Skeletal muscle satellite cell (primary cell): Measurements from ENCODE around the gene CDCP2.
A peak's percentile ranks its signal among the peaks of the same experiment; 100 is the strongest.

Experiments
- H3K27me3 ChIP-seq: 2 replicates; pipeline ENCODE4 v1.7.0; 2013; ENCODE audit warnings: low read length; ENCODE audit not compliant: control insufficient read depth, insufficient read depth
- H3K36me3 ChIP-seq: 2 replicates; pipeline ENCODE4 v1.7.0; 2013; ENCODE audit warnings: mild to moderate bottlenecking, control low read depth, low read length; ENCODE audit not compliant: insufficient read depth
- H3K4me1 ChIP-seq: 2 replicates; pipeline ENCODE4 v1.7.0; 2013; ENCODE audit warnings: low read length; ENCODE audit not compliant: control insufficient read depth, insufficient read depth
- H3K4me2 ChIP-seq: 2 replicates; pipeline ENCODE4 v1.7.0; 2013; ENCODE audit warnings: mild to moderate bottlenecking, low read length
- H3K4me3 ChIP-seq: 2 replicates; pipeline ENCODE4 v1.7.0; 2013; ENCODE audit warnings: low read length
- H3K9ac ChIP-seq: 2 replicates; pipeline ENCODE4 v1.7.0; 2013; ENCODE audit warnings: mild to moderate bottlenecking, low read depth, low read length, moderate library complexity
- H3K9me3 ChIP-seq: replicated peaks from 2 replicates; pipeline ENCODE4 v1.7.0; 2013; ENCODE audit warnings: mild to moderate bottlenecking, control low read depth, low read length

Gene CDCP2

GRCh38 chr1:54132495-54132894 is 20.3 kb downstream of the CDCP2 start:
- Histone ChIP-seq H3K9me3 (no peaks in the 10 kb centered on the region), H3K4me3 (no peak overlapping the region), H3K36me3 (no peaks in the 10 kb centered on the region), H3K4me2 (no peak overlapping the region), H3K4me1 (peaks cover 26% of the 10 kb centered on the region), H3K27me3 (no peaks in the 10 kb centered on the region), H3K9ac (no peak overlapping the region)

DNA sequence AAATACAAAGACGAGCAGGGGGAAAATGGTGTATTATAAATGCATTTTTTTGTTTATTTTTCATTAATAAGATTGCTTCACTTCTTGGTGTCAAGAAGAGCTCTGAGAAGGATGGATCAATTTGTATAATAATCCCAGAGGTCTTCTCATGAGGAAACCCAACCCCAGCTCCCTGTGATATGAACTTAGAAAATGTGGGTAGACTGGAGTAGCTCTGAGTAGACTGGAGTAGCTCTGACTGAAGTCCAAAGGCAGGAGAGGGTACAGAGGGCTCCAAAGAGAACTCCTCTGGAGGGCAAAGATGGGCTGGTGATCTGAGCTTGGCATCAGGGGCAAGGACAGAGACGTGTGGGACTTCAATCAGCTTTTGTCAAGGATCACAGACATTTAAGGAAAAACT is 21.4 kb downstream of the CDCP2 start:
- Histone ChIP-seq H3K4me1 (peaks cover 15% of the 10 kb centered on the region), H3K4me2 (no peak overlapping the region), H3K27me3 (no peaks in the 10 kb centered on the region), H3K9ac (no peak overlapping the region), H3K9me3 (no peaks in the 10 kb centered on the region), H3K4me3 (no peak overlapping the region), H3K36me3 (no peaks in the 10 kb centered on the region)

DNA sequence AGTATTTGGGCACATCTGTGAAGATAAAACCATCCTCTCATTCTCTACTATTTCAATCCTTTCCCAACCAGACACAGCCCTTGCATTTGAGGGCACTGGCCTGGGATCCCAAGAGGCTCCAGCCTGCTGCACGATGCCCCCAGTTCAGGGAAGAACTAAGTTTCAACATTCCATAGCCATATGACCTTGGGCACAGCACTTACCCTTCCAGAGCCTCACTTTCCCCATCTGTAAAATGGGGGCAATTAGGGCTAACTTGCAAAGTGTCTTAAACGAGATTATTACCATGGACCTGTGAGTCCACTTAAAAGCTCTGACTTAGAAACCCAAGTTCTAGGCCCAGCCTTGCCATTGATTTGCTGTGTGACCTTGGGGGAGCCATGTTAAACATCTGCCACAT is 22.9 kb downstream of the CDCP2 start:
- H3K27me3 ChIP-seq: no peaks in the 10 kb centered on the region
- no peak overlapping the region for H3K4me2 ChIP-seq
- H3K9me3 ChIP-seq: no peaks in the 10 kb centered on the region
- H3K4me3 ChIP-seq: no peak overlapping the region
- H3K4me1 ChIP-seq: peaks cover 8% of the 10 kb centered on the region
- H3K36me3 ChIP-seq: no peaks in the 10 kb centered on the region
- no peak overlapping the region for H3K9ac ChIP-seq

GRCh38 chr1:54127594-54128300 is 25.1 kb downstream of the CDCP2 start:
- Histone ChIP-seq H3K4me1 (peaks cover 8% of the 10 kb centered on the region), H3K27me3 (no peaks in the 10 kb centered on the region), H3K9ac (no peak overlapping the region), H3K4me2 (no peak overlapping the region), H3K36me3 (no peaks in the 10 kb centered on the region), H3K9me3 (no peaks in the 10 kb centered on the region), H3K4me3 (no peak overlapping the region)

- Histone ChIP-seq H3K4me3 (no peak overlapping the region), H3K4me2 (no peak overlapping the region), H3K9me3 (no peaks in the 10 kb centered on the region), H3K9ac (no peak overlapping the region), H3K27me3 (no peaks in the 10 kb centered on the region), H3K4me1 (peaks cover 15% of the 10 kb centered on the region), H3K36me3 (no peaks in the 10 kb centered on the region)
These were observed 26.5 kb downstream of the CDCP2 start for GRCh38 chr1:54126271-54126815.

GRCh38 chr1:54125386-54126070 is 27.3 kb downstream of the CDCP2 start:
- no peak overlapping the region for H3K9ac ChIP-seq
- H3K27me3 ChIP-seq: no peaks in the 10 kb centered on the region
- no peaks in the 10 kb centered on the region for H3K9me3 ChIP-seq

DNA sequence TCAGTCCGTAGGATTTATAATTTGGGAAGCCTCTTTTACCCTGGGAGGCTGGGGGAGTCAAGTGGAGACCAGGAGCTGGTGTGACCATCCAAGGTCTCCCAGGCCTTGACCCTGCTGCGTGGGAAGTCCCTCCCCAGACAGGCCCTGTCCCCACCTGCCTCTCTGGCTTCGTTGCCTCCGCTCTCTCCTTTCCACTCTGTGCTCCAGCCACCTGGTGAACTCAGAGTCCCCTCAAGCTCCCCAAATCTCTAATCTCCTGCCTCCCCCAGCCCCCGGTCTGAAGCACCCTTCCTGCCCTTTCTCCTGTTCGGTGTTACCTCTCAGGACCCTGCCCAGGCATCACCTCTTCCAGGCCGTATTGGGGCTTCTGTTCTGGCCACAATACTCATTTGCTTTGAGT is 27.9 kb downstream of the CDCP2 start:
- H3K36me3 ChIP-seq: no peaks in the 10 kb centered on the region
- no peaks in the 10 kb centered on the region for H3K27me3 ChIP-seq
- no peak overlapping the region for H3K9ac ChIP-seq
- H3K4me1 ChIP-seq: peaks cover 25% of the 10 kb centered on the region
- no peak overlapping the region for H3K4me2 ChIP-seq
- H3K4me3 ChIP-seq: no peak overlapping the region
- no peaks in the 10 kb centered on the region for H3K9me3 ChIP-seq

More at GRCh38 chr1:54125386-54126070, 27.3 kb downstream of the CDCP2 start:
- Histone ChIP-seq H3K4me1 (peaks cover 23% of the 10 kb centered on the region), H3K4me3 (no peak overlapping the region), H3K4me2 (no peak overlapping the region), H3K36me3 (no peaks in the 10 kb centered on the region)

DNA sequence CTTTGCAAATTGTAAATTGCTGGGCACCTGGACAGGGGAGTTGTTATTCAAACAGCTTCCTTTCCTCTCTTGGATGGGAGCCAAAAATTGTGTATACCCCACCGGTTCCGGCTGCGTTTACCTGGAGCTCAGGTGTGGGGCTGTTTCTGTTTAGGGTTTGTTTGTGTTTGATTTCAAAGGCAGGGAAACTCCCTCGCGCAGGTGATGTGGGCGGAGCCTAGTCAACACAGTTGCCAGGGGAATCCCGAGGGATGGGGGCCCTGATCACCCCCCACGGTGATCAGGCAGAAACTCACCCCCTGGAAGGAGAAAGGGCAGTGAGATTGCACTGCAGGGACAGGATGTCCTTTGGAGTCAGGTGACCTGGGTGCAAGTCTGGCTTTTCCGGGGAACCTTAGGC is 28.3 kb downstream of the CDCP2 start:
- H3K4me3 ChIP-seq: no peak overlapping the region
- no peaks in the 10 kb centered on the region for H3K27me3 ChIP-seq
- H3K9me3 ChIP-seq: no peaks in the 10 kb centered on the region
- H3K4me1 ChIP-seq: peaks cover 28% of the 10 kb centered on the region
- no peak overlapping the region for H3K4me2 ChIP-seq
- no peaks in the 10 kb centered on the region for H3K36me3 ChIP-seq
- H3K9ac ChIP-seq: no peak overlapping the region

GRCh38 chr1:54122992-54123391 is 29.8 kb downstream of the CDCP2 start:
- Histone ChIP-seq H3K27me3 (no peaks in the 10 kb centered on the region), H3K4me2 (no peak overlapping the region), H3K9me3 (no peaks in the 10 kb centered on the region), H3K4me3 (no peak overlapping the region), H3K4me1 (peaks cover 42% of the 10 kb centered on the region), H3K36me3 (no peaks in the 10 kb centered on the region), H3K9ac (no peak overlapping the region)

GRCh38 chr1:54122135-54122751 is 30.6 kb downstream of the CDCP2 start:
- Histone ChIP-seq H3K4me1 (peaks cover 50% of the 10 kb centered on the region), H3K9ac (no peak overlapping the region), H3K36me3 (no peaks in the 10 kb centered on the region)

GRCh38 chr1:54121482-54122134 is 31.2 kb downstream of the CDCP2 start:
- Histone ChIP-seq H3K9me3 (no peaks in the 10 kb centered on the region), H3K9ac (peak overlapping the region; percentile 59), H3K4me2 (peak overlapping the region; percentile 75), H3K4me3 (peak overlapping the region; percentile 37), H3K27me3 (no peaks in the 10 kb centered on the region), H3K4me1 (peaks cover 51% of the 10 kb centered on the region), H3K36me3 (no peaks in the 10 kb centered on the region)

More at GRCh38 chr1:54122135-54122751, 30.6 kb downstream of the CDCP2 start:
- Histone ChIP-seq H3K4me3 (peak overlapping the region; percentile 37), H3K4me2 (peak overlapping the region; percentile 75), H3K27me3 (no peaks in the 10 kb centered on the region), H3K9me3 (no peaks in the 10 kb centered on the region)
